ENCODE data around the gene PCDHB3. TPM values are rescaled to one million over a fixed set of nuclear protein-coding genes. Genes with fewer than 3 reads are reported as not detected.

Gene PCDHB3
- total and polyA plus RNA-seq, 2 of the 4 experiments (the other 2 are of a cell fraction), result 0.12 to 0.18 TPM

DNA sequence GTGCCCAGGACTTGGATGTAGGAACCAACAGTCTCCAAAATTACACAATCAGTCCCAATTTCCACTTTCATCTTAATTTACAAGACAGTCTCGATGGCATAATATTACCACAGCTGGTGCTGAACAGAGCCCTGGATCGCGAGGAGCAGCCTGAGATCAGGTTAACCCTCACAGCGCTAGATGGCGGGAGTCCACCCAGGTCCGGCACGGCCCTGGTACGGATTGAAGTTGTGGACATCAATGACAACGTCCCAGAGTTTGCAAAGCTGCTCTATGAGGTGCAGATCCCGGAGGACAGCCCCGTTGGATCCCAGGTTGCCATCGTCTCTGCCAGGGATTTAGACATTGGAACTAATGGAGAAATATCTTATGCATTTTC is 5.0 kb upstream of the PCDHB3 start:
- no peak overlapping the region for H2BK15ac ChIP-seq (ENCODE audit: low read depth, low read length)
- no peak overlapping the region for H3K18ac ChIP-seq (ENCODE audit: low read depth, low read length)
- H4K91ac ChIP-seq (ENCODE audit: insufficient read depth, low read depth, low read length), result no peak overlapping the region
- H2BK5ac ChIP-seq (ENCODE audit: low read depth, low read length, poor library complexity, severe bottlenecking), result no peak overlapping the region
- H3K9ac ChIP-seq (ENCODE audit: low read depth, low read length), result no peak overlapping the region
- H3K14ac ChIP-seq (replicated peaks; ENCODE audit: low read depth, low read length), result no peak overlapping the region
- no peaks in the 10 kb centered on the region for H3K79me1 ChIP-seq (ENCODE audit: low read depth in 1 of 2, low read length in 2 of 2)
- DNase-seq (no peak), ATAC-seq (ENCODE audit: low read depth) (no peak)
- dilution Hi-C loops (cut with HindIII; ENCODE audit: low sequenced_read_pairs, unreplicated experiment) (no loop called here), in situ Hi-C loops (cut with MboI; ENCODE audit: low sequenced_read_pairs) (no loop called here), intact Hi-C loops (cut with micrococcal nuclease) (no loop called here)
- H2AK9ac ChIP-seq (replicated peaks; ENCODE audit: low read depth, low read length, poor library complexity), result no peak overlapping the region
- H3K9me3 ChIP-seq (ENCODE audit: control insufficient read depth, insufficient read depth, low read length), result peaks cover 8% of the 10 kb centered on the region
- 24% methylated on average over 4 of the region's 12 CpGs; no CpG with 5 or more reads in 1 of the 2 experiments for WGBS, 2 experiments (ENCODE audit: extremely low coverage in 2 of 2, insufficient read length in 1 of 2)
- no peak overlapping the region for H4K5ac ChIP-seq (ENCODE audit: low read depth, low read length)
- H4K20me1 ChIP-seq (ENCODE audit: insufficient read depth, low read length), result no peaks in the 10 kb centered on the region
- no peaks in the 10 kb centered on the region for H3K36me3 ChIP-seq (ENCODE audit: control insufficient read depth, insufficient read depth, low read length)
- H3K4me3 ChIP-seq (ENCODE audit: insufficient read depth, low read depth, low read length), result peak overlapping the region; percentile 86
- H2AK5ac ChIP-seq (ENCODE audit: low read depth, low read length), result no peak overlapping the region
- no peak overlapping the region for H2BK20ac ChIP-seq (ENCODE audit: low read depth, low read length)
- ChIA-PET POLR2A (ENCODE audit: unreplicated experiment) (no interaction called here), CTCF (no interaction called here)
- H3K27me3 ChIP-seq (ENCODE audit: control insufficient read depth, insufficient read depth, low read length), result no peaks in the 10 kb centered on the region
- H3K9me1 ChIP-seq (ENCODE audit: insufficient read depth, low read length), result no peaks in the 10 kb centered on the region
- no peak for TF ChIP-seq MAZ (IDR thresholded peaks at IDR 0.05; ENCODE audit: borderline replicate concordance, low read depth, low read length)
- no peak for TF ChIP-seq CHD1 (IDR thresholded peaks at IDR 0.05; ENCODE audit: low read depth, low read length)
- TF ChIP-seq, protein P1, sequence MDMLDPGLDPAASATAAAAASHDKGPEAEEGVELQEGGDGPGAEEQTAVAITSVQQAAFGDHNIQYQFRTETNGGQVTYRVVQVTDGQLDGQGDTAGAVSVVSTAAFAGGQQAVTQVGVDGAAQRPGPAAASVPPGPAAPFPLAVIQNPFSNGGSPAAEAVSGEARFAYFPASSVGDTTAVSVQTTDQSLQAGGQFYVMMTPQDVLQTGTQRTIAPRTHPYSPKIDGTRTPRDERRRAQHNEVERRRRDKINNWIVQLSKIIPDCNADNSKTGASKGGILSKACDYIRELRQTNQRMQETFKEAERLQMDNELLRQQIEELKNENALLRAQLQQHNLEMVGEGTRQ (IDR thresholded peaks at IDR 0.05; ENCODE audit: low read depth, low read length), result no peak
- no peak for TF ChIP-seq MXI1 (IDR thresholded peaks at IDR 0.05; ENCODE audit: borderline replicate concordance, low read depth, low read length)
- no peak for TF ChIP-seq RFX5 (IDR thresholded peaks at IDR 0.05; ENCODE audit: low read depth, low read length)
- TF ChIP-seq BHLHE40 (IDR thresholded peaks at IDR 0.05; ENCODE audit: low read depth, low read length), result no peak
- no peak for TF ChIP-seq MAFK (IDR thresholded peaks at IDR 0.05; ENCODE audit: low read depth, low read length)
- TF ChIP-seq NFE2L2 (IDR thresholded peaks at IDR 0.05; ENCODE audit: low read depth, low read length), result no peak
- no peak for TF ChIP-seq SMC3 (IDR thresholded peaks at IDR 0.05; ENCODE audit: low read depth, low read length)
- TF ChIP-seq FOS (IDR thresholded peaks at IDR 0.05; ENCODE audit: low read depth, low read length), result no peak
- TF ChIP-seq RCOR1 (IDR thresholded peaks at IDR 0.05; ENCODE audit: insufficient replicate concordance, low read length), result no peak
- no peak for TF ChIP-seq ELK1 (IDR thresholded peaks at IDR 0.05; ENCODE audit: borderline replicate concordance, low read depth, low read length)
- TF ChIP-seq POLR2A (IDR thresholded peaks at IDR 0.05; ENCODE audit: low read depth, low read length), result no peak
- TF ChIP-seq CEBPB (IDR thresholded peaks at IDR 0.05; ENCODE audit: low read depth, low read length), result no peak
- no peak for TF ChIP-seq RAD21 (IDR thresholded peaks at IDR 0.05; ENCODE audit: low read length)
- TF ChIP-seq, protein P2, sequence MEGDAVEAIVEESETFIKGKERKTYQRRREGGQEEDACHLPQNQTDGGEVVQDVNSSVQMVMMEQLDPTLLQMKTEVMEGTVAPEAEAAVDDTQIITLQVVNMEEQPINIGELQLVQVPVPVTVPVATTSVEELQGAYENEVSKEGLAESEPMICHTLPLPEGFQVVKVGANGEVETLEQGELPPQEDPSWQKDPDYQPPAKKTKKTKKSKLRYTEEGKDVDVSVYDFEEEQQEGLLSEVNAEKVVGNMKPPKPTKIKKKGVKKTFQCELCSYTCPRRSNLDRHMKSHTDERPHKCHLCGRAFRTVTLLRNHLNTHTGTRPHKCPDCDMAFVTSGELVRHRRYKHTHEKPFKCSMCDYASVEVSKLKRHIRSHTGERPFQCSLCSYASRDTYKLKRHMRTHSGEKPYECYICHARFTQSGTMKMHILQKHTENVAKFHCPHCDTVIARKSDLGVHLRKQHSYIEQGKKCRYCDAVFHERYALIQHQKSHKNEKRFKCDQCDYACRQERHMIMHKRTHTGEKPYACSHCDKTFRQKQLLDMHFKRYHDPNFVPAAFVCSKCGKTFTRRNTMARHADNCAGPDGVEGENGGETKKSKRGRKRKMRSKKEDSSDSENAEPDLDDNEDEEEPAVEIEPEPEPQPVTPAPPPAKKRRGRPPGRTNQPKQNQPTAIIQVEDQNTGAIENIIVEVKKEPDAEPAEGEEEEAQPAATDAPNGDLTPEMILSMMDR (conservative IDR thresholded peaks at IDR 0.05; ENCODE audit: low read depth, low read length), result no peak
- no peak overlapping the region for H3K4ac ChIP-seq (ENCODE audit: low read depth, low read length)
- H2BK120ac ChIP-seq (ENCODE audit: low read depth, low read length), result no peak overlapping the region
- no peak overlapping the region for H3K23ac ChIP-seq (ENCODE audit: low read depth, low read length)
- no peak overlapping the region for H2AFZ ChIP-seq (replicated peaks; ENCODE audit: low read length, poor library complexity)
- H3K27ac ChIP-seq (ENCODE audit: insufficient read depth, low read length), result no peak overlapping the region
- H4K8ac ChIP-seq (ENCODE audit: low read depth in 2 of 2, low read length in 2 of 2), result no peak overlapping the region
- no peaks in the 10 kb centered on the region for H3K4me1 ChIP-seq (ENCODE audit: control insufficient read depth, insufficient read depth, low read length)
- no TSS peak for BruUV-seq (replicated peaks)
- H3K56ac ChIP-seq (ENCODE audit: extremely low read depth, insufficient read depth, low read length), result no peak overlapping the region
- peak overlapping the region; percentile 27 for H3K4me2 ChIP-seq (ENCODE audit: low read depth, low read length)
